GM18873 (cell line): ENCODE measurements around the gene ARL14.
A peak's percentile ranks its signal among the peaks of the same experiment; 100 is the strongest.

ENCODE experiments used
- ATAC-seq: cut with Tn5 transposase; IDR thresholded peaks from one replicate; pipeline ENCODE4 v1.9.1; 2021; ENCODE audit warnings: mild to moderate bottlenecking, moderate library complexity, moderate number of reproducible peaks; ENCODE audit not compliant: unreplicated experiment, low FRiP score

ARL14 gene

DNA sequence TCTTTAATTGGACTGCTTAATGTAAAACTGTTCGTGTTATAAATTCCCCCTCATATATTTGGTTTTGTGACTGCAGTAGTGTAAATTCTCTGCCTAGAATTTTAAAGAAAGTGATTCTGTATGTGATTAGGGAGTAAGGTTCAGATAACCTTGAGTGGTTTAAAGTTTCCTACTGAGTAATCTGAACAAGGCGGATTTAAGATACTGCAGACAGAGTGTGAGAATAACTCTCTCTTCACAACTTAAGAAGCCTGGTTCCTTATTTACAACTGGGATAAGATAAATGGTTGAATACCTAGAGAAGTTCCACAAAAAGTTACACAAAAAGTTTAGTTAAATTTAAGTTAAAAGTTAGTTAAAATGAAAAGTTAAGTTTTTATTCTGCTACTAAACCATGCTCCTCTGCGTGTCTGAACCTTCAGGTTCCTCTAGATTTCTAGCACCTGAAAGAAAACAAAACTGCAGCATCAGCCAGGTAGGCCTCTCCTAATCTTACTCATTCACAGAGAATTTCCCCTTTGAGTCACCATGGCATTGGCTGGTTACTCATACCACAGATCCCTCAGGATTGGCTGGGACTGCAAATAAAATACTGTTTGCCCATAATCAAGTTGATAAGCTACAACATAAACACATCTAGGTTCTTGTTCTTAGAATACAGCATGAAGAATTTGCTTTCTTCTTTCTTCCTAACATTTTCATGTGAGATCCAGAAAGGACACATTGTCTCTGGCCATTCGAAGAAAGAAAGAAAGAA is at the start of gene ARL14:
Gene ARL14, plus strand, starts transcription at position 614 of the 757 bp plus-strand sequence. CDS start 187 bp downstream, outside the sequence.
- ATAC-seq = no peak

DNA sequence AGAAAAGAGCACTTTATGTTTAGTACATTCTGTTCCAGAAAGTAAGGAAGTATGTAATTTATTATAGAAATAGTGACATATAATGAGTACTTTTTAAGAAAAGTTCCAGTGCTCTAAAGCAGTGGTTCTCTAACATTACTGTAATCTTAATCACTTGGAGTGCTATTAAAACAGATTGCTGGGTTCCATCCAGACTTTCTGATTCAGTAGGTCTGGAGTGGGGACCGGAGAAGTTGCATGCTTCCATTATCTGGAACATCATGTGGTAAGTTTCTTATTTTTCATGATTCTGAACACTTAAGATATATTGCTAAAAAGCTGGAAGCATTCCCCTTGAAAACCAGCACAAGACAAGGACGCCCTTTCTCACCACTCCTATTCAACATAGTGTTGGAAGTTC is 47.5 kb upstream of the ARL14 start:
- no peak for ATAC-seq

GRCh38 chr3:160633361-160634083 is 43.4 kb upstream of the ARL14 start:
- ATAC-seq = no peak

GRCh38 chr3:160635213-160635612 is 41.7 kb upstream of the ARL14 start:
- no peak for ATAC-seq

DNA sequence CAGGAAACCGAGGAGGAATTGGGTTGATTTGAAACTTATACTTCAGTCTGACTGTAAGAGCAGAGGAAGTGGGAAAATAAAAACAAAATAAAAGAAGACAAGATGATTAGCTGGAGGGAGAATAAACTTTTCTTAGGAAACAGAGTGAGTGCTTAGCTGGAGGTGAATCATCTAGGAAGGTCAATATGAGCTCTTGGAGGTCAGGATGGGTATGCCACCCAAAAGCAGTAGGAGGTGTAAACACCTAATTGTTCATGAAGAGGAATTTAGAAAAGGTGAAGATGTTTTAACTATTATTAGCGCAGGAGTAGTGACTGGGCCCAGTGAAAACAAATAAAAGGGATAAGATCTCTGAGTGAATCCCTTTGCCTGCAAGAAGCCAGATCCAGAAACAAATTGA is 39.9 kb upstream of the ARL14 start:
- ATAC-seq = no peak

- no peak for ATAC-seq
Observed at GRCh38 chr3:160638184-160638583, 38.8 kb upstream of the ARL14 start.

- ATAC-seq = no peak
Observed at GRCh38 chr3:160641665-160642309, 35.2 kb upstream of the ARL14 start.

DNA sequence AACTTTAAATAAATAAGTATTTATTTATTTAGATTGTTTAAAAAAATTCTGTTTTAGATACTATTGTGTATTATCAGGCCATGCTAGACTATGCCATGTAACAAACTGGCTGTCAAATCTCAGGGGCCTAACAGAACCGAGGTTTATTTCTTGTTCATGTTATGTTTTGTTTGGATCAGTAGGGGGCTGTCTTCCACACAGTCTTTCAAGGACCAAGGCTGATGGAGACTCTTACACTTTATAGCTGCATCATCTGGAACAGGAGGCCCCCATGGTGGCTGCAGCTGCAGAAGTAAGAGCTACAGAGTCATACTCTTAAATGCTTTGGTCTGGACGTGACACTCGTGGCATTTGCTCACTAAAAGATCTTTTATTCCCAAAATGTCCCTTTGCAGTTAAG is 33.0 kb upstream of the ARL14 start:
- no peak for ATAC-seq

GRCh38 chr3:160644491-160644890 is 32.5 kb upstream of the ARL14 start:
- ATAC-seq = no peak

DNA sequence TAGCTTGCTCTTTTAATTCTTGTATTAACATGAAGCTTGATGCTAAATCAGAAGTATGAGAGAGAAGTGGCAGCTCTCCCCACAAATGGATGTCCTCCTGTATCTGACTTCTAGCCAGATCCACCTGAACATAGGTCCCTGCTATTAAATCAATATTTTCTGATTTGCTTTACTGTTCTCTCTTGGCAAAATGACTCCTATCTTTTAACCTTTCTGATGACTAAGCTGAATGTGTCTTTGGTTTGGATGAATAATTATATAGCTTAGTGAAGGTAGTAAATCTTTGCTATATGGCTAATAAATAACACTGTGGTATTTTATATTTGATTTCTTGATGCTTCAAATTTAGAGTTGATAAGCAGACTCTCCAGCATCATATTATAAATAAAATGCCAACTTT is 28.3 kb upstream of the ARL14 start:
- ATAC-seq = no peak

GRCh38 chr3:160649596-160649995 is 27.4 kb upstream of the ARL14 start:
- ATAC-seq = no peak

- ATAC-seq = no peak
Observed at GRCh38 chr3:160653512-160653911, 23.4 kb upstream of the ARL14 start.

- ATAC-seq = no peak
Observed at GRCh38 chr3:160660902-160661301, 16.1 kb upstream of the ARL14 start.

DNA sequence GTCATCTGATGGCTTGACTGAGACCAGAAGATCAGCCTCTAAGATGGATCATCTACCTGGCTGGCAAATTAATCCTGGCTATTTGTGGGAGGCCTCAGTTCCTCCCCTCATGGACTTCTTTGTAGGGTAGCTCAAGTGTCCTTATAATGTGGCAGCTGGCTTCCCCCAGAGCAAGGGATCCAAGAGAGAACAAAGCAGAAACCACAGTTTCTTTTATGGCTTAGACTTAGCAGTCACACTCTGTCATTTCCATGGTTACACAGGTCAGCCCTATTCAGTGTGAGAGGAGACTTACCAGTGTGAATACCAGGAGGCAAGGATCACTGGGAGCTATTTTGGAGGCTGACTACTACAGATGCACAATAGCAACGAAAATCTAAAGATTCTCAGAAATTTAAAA is 15.3 kb upstream of the ARL14 start:
- ATAC-seq = no peak

GRCh38 chr3:160665231-160665630 is 11.7 kb upstream of the ARL14 start:
- ATAC-seq = no peak

- peak; percentile 98 for ATAC-seq
Observed at GRCh38 chr3:160665784-160666526, 11.0 kb upstream of the ARL14 start.

DNA sequence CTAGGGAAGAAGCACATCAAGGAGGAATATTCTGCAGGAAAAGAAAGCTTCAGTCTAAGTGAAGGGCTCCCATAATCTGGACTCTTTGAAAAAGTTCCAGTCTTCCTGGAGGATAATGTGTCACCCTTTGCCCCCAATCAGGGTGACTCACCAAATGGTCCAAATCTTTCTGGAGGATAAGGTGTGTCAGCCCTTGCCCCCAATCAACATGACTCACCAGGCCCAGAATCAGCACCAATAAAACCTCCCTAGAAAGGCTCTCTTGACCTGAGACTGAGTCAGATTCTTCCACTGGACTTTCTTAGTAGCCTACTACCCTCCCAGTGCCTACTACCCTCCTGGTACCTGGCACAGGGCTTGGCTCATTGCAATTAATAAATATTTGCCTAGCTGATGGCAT is 9.5 kb upstream of the ARL14 start:
- ATAC-seq = no peak

GRCh38 chr3:160668454-160668853 is 8.5 kb upstream of the ARL14 start:
- no peak for ATAC-seq

GRCh38 chr3:160671231-160671630 is 5.7 kb upstream of the ARL14 start:
- ATAC-seq = peak; percentile 73

GRCh38 chr3:160671995-160672394 is 5.0 kb upstream of the ARL14 start:
- no peak for ATAC-seq

- no peak for ATAC-seq
Observed at GRCh38 chr3:160673188-160673587, 3.8 kb upstream of the ARL14 start.
